GM19372 (cell line): Measurements from ENCODE around the gene MAP3K5.

Experiments used
- ATAC-seq: cut with Tn5 transposase; IDR thresholded peaks from one replicate; pipeline ENCODE4 v1.9.1; 2021; ENCODE audit warnings: mild to moderate bottlenecking, low read depth, moderate library complexity; ENCODE audit not compliant: unreplicated experiment

The MAP3K5 gene

DNA sequence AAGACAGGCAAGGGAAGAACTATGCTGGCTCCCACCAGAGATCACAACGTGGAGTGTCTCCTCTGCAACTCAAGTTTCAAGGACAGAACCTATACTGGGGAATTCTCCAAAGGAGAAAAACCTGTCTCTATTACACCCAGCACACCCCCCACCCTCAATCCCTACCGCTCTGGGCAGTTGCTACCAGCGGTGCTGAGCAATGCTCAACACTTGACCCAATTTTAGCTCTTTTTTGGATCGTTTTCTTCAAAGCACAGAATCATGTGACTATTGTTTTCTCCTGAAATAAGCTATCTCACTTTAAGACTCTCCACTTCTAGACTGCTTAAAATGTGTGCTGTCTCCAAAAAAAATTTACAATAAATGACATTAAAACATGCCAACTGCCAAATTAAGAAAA lies 265.3 kb downstream of the MAP3K5 start:
- no peak for ATAC-seq

DNA sequence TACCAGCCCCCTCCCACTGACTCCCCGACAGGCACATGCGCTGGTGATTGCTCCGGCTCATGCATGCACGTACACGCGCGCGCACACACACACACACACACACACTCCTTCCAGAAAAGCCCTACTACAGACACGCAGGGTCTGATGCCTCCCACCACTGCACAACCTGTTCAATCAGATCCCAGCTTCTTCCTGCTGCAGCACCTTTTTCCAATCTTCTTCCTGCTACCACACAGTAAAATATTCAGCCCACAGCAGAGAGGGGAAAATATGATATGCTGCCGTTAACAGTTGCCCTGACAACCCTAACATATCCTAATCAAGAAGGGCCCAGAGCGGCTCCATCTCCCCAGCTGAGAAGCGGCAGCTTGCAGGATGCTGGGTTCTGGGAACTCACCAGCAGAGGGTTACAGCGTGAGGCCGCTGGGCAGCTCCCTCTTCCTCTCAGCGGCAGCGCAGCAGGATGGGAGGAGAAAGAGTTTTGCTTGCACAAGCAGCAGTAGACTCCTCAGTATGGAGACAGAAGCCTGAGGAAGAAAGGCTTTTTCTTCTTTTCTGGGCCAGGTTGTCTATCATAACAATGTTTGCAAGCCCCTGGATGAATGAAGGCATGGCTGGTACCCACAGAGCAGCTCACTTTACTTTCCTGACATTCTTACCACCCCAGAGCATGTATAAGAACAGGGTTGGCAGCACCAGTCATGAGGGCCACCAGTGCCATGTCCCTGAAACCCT lies 265.9 kb downstream of the MAP3K5 start:
- ATAC-seq: no peak

DNA sequence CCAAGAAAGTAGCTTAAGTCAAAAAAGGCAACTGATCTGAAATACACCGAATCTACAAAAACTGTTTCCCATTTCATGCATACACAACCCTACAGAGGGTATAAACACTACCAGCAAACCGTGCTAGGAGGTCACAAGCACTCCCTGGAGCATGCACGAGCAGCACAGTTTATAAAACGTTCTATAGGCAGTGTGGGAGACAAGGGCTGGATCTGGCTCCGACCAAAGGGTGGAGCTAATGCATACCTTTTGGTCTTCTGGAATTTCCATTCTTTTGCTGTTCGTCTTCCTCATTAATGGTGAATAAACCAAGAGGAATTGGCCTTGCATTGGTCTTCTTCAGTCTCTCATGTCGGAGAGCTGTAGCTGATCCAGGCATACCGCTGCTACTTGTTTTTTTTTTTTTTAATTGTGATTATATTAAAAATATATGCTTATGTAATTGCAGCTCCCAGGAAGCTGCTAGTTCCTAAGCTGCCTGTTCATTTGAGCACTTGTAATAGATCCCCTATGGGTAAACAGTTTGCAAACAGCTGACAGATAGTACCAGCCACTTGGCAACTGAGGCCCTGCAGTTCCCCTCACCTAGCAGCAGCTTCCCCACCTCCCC lies 266.6 kb downstream of the MAP3K5 start:
- no peak for ATAC-seq

DNA sequence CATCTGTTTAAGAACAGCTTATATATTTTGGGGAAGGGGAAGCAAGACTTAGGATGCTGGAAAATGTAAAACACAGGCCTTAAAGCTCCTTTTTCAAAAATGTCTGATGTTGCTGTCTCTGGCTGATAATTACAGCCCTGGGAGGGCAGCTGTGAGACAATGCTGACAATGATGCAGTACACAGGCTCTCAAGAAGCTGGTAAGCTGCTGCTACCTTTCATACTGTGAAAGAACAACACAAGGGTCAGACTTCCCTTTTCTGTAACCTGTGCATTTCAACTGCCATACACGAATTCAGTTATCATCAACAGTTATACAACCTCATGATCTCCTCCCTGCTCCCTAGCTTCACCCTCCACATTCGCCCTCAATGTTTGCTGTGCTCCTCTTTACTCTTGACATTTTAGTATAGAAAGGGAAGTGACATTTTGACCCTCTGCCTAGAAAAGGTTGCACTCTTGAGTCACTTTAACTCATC lies 267.3 kb downstream of the MAP3K5 start:
- ATAC-seq: no peak

DNA sequence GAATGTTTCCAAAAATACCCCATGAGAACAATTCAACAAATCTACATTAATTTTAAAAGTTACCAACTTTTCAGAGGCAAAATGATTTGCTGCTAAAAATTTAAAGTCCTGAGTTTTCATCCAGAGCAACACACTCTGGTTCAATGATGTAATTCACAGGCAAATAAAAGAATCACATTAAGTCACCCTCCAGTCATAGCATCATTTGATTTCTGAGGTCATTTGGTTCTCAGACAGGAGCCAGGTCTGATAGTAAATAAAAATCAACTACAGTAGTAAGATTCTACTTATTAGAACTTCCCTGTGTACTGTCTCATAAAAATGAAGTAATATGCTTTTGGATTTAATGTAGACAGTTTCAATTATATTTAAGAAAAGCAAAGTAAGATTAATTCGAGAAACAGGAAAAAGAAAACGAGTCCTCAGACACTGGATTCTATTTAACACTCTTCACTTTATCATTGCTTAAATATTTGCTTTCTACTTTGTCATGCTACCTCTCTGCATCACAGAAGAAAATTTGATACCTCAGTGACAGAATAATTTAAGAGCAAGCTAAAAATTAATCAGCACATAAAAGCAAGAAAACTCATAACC lies 267.8 kb downstream of the MAP3K5 start:
- ATAC-seq: no peak

DNA sequence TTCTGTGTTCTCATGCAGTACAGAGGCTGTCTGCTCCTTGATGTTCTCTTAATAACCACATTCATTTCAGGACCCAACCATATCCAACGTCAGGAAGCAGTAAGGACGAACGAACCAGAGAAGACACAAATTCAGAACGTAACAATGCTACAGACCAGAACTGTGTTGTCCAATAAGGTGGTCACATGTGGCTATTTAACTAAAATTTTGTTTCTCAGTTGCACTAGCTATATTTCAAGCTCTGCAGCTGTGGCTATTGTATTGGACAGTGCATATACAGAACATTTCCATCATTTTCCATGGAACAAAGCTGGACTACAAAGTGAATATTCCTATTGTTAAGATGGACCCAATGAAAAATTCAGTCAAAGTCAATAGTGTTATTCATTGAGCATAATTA lies 269.1 kb downstream of the MAP3K5 start:
- ATAC-seq: no peak

DNA sequence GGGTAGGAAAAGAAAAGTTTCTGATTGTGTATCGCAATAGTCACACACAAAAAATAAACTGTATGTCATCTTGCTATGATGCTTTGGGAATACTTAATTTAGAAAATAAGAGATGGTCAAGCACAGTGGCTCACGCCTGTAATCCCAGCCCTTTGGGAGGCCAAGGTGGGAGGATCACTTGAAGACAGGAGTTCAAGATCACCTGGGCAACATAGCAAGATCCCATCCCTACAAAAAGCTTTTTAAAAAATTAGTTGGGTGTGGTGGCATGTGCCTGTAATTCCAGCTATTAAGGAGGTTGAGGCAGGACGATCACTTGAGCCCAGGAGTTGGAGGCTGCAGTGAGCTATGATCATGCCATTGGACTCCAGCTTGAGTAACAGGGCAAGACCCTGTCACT lies 269.6 kb downstream of the MAP3K5 start:
- no peak for ATAC-seq

DNA sequence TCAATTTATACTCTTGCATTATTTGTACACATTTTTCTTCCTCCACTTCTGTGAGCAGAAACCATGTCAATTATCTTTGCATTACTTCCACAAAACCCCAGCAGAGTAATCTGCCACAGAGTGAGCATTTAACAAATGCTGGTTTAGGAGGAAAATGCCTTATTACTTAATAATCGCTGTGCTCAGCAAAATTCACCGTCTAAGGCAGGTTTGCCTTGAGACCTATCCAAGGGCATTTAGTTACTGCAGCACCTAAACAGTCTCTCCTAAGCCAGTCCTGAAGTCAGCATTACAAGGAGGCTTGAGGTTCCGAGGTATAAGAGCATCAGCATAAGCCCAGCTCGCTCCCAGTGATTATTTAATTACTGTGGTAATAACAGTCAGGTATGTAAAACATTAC lies 270.4 kb downstream of the MAP3K5 start:
- ATAC-seq: no peak

DNA sequence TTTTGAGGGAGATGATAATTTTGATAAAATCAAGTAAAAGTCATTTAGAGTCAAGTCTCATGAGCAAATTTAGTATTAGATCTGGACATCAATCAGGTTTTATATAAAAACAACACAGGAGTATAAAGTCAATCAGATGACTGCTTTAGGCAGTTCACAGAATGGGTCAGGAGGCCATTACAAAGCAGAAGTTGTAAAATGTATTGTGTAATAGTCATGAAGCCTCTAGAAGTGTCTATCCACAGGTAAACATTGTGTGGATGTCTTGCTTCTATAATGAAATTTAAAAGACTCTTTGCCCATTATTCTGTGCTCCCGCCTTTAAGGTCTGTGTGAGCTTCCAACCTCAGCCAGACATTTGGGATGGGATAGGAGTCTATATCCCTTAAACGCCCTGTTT lies 270.9 kb downstream of the MAP3K5 start:
- no peak for ATAC-seq

DNA sequence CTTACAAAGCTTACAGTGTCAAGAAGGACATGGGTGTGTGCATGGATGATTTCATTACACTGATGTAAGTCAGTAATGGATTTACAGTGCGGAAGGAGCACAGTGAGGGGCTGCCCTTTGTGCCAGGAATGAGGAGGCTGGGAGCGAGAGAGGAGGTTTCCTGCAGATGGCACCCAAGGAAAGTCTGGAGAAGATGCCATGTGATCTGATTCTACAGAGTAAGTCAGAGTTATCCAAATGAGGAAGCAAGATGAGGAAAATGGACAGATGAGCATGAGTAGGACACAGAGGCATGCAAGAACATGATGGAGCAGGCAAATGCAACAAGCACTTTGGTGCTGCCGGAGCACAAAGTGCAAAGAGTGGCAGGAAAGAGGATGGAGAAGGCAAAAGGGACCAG lies 271.8 kb downstream of the MAP3K5 start:
- no peak for ATAC-seq

DNA sequence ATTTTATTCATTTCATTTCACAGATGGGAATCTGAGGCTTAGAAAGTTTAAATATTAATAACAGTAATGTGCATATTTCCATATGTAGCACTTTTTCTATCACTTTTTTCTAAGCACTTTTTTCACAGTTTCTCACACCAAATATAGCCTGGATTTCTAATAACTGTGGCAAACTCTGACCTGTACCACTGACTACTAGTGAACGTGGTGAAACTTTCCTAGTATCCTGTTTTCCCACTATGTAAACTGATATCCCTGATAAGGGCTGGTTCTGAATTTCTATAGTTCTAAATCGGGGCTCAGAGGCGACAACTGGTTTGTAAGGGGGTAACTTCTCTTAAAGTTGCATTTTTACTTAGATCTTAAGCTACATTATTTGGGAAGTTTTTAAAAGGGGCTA lies 274.7 kb downstream of the MAP3K5 start:
- ATAC-seq: no peak

DNA sequence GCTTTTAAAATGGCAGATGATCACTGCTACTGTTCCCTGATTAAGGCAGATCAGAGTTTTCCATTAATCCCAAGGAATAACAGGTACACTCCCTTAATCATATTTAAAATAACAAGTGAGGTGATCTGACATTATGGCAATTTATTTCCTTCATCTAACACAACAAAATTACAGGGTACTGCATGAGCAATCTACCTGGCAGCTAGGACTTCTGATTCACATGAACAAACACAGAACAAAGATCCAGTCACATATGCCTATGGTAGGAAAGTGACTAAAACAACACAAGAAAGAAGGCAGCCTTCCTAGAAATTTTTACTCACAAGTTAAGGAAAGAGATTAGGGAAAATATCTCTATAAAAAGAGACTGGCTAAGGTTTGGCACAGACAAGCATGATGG lies 275.3 kb downstream of the MAP3K5 start:
- ATAC-seq: no peak

DNA sequence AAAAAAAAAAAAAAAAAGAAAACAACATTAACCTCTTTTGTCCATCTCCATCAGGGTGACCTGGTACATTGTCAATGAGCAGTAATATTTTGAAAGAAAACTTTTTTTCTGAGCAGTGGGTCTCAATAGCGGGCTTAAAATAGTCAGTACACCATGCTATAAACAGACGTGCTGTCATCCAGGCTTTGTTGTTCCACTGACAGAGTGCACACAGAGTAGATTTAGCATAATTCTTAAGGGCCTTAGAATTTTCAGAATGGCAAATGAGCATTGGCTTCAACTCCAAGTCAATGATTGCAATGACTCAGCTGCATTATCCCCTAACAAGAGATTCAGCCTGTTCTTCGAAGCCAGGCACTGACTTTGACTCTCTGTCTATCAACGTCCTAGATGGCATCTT lies 277.7 kb downstream of the MAP3K5 start:
- ATAC-seq: no peak

DNA sequence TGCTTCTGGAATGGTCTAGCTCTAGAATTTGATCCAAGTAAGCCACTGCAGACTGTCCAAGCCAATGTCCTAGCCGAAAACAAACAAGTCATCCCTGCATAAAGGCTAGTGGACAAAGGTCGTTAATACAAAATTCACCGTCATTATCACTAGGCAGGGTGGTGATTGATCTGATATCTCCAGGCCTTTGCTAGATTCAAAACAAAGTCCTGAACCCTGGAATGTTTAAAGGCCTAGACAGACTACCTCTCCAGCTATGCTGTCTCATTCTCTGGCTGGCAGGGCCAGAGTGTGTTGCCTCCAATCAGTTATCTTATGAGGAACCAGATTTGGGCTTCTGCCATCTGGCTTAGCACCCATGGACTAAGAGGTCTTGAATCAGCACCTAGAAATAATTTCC lies 280.4 kb downstream of the MAP3K5 start:
- no peak for ATAC-seq

DNA sequence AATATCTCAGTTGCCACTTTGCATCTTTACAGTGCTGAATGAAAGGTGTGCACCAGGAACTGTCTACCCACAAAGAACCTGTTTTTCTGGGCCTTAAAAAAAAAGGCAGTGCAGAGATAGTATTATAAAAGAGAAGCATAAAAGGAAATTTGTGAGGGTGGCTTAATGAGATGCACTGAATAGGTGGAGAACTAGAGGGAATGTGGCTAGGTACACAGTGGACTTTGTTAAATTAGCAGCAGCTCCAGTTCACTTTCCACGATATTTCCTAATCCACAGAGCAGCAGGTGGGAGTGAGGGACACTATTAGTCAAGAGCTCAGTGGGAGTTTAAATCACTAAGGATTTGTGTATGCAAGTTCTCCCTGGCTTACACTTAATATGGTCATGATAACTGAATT lies 280.9 kb downstream of the MAP3K5 start:
- ATAC-seq: no peak

DNA sequence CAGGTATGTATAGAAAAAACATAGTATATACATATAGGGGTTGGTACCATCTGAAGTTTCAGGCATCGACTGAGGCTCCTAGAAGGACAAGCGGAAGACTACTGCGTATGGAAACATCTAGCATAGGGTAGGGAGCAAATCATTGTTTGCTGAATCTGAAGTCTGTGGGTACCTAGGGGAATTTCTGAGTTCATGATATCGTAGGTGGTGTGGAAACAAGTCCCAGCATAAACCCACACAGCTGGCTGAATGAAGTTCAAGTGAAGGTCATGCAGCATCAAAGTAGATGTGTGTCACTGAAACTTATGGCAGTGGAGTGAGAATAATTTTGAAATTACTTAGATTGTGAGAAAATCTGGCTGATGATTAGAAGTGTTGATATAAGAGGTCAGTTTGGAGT lies 281.5 kb downstream of the MAP3K5 start:
- no peak for ATAC-seq

DNA sequence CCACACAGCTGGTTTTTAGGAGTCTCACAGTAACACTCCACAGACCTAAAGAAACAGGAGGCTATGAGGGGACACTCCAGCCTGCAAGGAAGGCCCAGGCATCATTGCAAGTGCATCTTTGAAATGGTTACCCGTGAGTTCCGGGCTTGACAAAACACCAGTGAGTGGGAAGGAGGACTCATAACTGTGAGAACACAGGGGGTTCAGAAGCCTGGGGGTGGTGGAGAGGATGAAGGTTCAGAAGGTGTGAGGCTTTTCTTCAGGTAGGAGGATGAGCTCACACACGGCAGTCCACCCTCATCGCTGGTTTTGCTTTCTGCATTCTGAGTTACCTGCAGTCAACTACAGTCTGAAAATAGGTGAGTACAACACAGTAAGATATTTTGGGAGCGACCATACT lies 282.0 kb downstream of the MAP3K5 start:
- ATAC-seq: no peak

DNA sequence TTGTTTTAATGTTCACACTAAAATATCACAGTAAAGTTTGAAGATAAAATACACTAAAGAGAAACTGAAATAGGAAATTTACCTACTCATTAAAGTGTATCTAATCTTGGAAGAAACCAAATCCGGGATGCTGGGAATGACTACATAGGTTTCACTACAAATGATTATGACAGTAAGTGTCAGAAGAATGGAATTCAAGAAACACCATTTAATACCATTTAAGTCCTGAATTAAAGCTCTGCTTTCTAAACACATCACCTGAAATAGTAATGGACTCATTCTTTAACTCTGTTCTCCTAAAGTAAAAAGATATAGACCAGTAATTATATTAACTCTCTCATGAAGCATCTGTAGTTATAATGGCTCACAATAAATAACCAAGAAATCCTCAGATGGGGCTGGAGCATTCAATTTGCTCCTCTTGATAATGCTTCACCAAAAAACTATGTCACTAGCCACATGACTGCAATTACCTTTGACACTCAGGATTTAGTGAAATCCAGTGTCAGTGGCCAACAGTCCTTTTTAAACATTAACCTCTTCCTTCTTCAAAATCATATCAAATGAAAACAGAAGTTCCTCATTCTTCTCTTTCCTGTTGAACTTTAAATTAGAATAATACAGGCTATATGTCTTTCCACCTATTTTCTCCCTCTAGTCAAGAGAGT lies 283.4 kb downstream of the MAP3K5 start:
- no peak for ATAC-seq
